LNCAP (cell line): ENCODE data around the gene PLXDC2.

Experiments
- CTCF ChIP-seq: fragments of 450-650 bp; IDR thresholded peaks from 2 replicates; pipeline ENCODE4 v1.5.1; 2017; ENCODE audit warnings: mild to moderate bottlenecking

The PLXDC2 gene

DNA sequence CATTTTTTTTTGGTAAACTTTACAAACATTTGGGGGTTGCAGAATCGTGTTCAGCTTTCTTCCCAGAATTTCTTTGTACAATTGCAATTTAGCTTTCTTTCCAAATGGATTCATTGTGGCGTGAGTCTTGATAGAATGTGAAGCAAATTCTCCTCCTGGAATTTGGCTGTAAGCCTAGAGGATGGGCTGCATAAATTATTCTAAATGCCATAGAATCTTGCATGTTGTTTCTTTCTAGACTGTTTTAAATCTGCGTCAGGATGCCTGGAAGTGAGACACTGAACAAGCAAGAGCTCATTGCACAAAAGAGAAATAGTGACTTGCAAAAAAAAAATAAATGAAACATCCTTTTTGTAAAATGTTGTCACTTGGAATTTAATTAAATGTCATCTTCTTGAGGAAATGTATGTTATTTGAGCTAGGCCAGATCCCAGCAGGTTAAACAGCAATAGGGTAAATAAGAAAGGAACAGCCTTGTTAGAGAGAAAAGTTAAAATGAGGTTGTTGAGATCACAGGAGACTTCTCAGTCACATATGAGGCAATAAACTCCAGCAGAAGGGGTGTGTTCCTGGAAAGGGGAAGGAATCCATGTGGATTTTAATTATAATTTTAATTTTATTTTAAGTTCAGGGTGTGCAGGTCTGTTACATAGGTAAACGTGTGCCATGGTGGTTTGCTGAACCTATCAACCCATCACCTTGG, 483.0 kb downstream of the PLXDC2 start:
- TF ChIP-seq CTCF = no peak

DNA sequence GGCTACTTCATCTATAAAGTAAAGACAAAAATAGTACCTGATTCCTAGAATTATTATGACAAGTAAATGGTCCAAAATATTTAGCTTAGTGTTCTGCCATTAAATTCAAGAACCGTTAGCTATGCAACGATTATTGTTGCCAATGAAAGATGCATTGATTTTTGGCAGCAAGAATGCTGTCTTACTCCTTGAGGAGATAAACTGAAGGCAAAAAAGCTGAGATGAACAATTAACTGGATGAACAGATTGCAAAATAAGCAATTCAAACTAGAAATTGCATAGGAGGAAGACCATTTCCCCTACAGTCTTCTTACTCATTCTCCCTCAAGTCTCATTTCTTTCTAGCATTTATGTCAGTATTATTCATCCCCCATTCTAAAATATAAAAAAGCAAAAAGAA, 484.5 kb downstream of the PLXDC2 start:
- TF ChIP-seq CTCF = no peak

- no peak for TF ChIP-seq CTCF
Measured at GRCh38 chr10:20302033-20302432, 485.8 kb downstream of the PLXDC2 start.

DNA sequence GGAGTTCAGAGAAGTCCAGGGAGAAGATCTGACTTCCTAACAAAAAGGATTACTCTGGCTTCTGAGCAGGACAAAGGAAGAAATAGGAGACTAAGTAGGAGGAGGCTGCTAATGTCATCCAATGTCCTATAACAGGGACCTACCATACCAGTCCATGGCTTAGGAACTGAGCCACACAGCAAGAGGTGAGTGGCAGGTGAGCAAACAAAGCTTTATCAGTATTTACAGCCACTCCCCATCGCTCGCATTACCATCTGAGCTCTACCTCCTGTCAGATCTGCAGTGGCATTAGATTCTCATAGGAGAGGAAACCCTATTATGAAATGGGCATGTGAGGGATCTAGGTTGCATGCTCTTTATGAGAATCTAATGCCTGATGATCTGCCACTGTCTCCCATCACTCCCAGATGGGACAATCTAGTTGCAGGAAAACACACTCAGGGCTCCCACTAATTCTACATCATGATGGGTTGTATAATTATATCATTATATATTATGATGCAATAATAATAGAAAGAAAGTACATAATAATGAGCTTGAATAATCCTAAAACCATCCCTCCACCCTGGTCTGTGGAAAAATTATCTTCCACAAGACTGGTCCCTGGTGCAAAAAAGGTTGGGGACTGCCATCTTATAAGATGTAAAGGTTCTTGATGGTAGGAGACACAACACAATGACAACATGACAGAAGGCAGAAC, 487.4 kb downstream of the PLXDC2 start:
- TF ChIP-seq CTCF = no peak

DNA sequence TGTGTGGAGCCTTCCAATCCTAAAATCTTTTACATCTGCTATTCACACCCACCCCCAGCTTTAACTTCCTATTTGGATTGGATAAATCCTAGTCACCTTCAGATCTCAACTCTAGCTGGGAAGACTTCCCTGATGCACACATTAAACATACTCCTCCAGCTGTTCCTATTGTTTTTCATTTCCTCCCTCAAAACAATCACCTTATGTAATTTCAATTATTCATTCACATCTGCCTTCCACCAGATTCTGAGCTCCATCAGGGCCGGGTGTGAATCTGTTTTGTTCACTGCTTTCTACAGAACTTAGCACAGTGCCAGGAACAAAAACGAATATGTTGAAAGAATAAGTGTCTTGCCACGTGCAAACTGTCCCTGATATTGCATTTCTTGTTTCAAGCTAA, 497.4 kb downstream of the PLXDC2 start:
- TF ChIP-seq CTCF = no peak

DNA sequence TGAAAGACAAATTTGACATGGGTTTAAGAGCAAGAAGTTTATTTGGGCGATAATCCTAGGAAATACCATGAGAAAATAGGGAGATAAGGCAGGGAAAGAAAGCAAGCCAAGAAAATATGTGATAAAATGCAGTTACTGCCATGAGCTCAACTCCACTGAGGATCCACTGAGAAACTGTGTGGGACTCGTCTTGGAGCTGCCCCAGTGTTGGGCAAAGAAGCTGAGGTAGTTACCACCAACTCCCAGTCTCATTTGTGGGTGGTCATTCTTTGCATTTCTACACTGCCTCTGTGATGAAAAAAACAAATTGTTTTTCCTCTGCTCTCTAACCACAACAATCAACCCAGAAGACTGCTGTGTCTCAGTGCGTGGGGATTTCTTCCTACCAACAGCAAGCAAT, 498.2 kb downstream of the PLXDC2 start:
- no peak for TF ChIP-seq CTCF

DNA sequence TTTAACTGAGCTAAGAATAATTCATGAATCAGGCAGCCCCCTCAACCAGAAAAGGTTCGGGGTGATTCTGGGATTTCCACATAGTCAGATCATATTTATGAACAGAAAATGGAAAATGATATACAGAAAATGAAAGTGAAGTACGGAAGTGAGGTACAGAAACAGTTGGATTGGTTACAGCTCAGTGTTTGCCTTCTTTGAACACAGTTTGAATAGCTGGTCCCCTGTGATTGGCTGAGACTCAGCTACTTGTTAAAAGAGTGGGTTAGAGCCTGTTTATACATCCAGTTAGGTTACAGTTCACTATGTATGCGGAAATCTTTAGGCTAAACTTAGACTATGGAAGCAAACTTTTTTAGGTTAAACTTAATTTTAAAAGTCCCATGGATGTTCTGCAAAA, 511.7 kb downstream of the PLXDC2 start:
- TF ChIP-seq CTCF = no peak
